Measurements from ENCODE around the gene CAPZA2. TPM values are rescaled to one million over a fixed set of nuclear protein-coding genes. Genes with fewer than 3 reads are reported as not detected.

CAPZA2 gene
- polyA plus RNA-seq, 3 donors = 67.0 to 807 (median 672) TPM

- Histone ChIP-seq H3K27me3 (ENCODE audit: control insufficient read depth in 2 of 2, insufficient read depth in 2 of 2, low read length in 2 of 2) (no peaks in the 10 kb centered on the region), H3K79me2 (ENCODE audit: insufficient read depth, low read length) (no peaks in the 10 kb centered on the region), H2AFZ (ENCODE audit: insufficient read depth, low read depth, low read length, poor library complexity, severe bottlenecking) (no peak overlapping the region), H3K4me2 (replicated peaks; ENCODE audit: extremely low read depth, low read length, poor library complexity, severe bottlenecking) (no peak overlapping the region), H3K36me3 (replicated peaks in 1 of 2; ENCODE audit: control insufficient read depth in 1 of 2, insufficient read depth in 2 of 2, low read length in 2 of 2) (no peaks in the 10 kb centered on the region), H3K27ac (ENCODE audit: low read depth in 1 of 2, low read length in 2 of 2) (no peak overlapping the region), H4K20me1 (ENCODE audit: insufficient read depth, low read length) (no peaks in the 10 kb centered on the region), H3K4me1 (ENCODE audit: control insufficient read depth in 1 of 2, insufficient read depth in 2 of 2, low read length in 2 of 2) (no peaks in the 10 kb centered on the region), H3K9me3 (replicated peaks in 1 of 2; ENCODE audit: control insufficient read depth in 1 of 2, insufficient read depth in 1 of 2, low read length in 2 of 2) (no peaks in the 10 kb centered on the region), H3K9ac (ENCODE audit: insufficient read depth, low read length, poor library complexity, severe bottlenecking) (no peak overlapping the region), H3K4me3 (replicated peaks in 1 of 3; ENCODE audit: low read depth in 2 of 3, low read length in 3 of 3) (no peak overlapping the region)
- Mint-ChIP-seq H3K9me3 (no peaks in the 10 kb centered on the region), H3K27ac (no peak overlapping the region), H3K4me1 (peaks cover 3% of the 10 kb centered on the region), H3K4me3 (no peak overlapping the region), H3K36me3 (no peaks in the 10 kb centered on the region), H3K27me3 (ENCODE audit: low read depth in 3 of 3) (peaks cover 0 to 5% (median 5%) of the 10 kb centered on the region in 3 donors)
- no CpG with 5 or more reads among the region's 2 CpGs for WGBS (ENCODE audit: insufficient coverage)
- no peak for TF ChIP-seq CTCF (IDR thresholded peaks at IDR 0.05)
- DNase-seq = no peak
- intact Hi-C loops (cut with micrococcal nuclease) = no loop called here
Measured at GRCh38 chr7:116938678-116939077, 76.3 kb downstream of the CAPZA2 start.

- whole genome bisulfite sequencing (ENCODE audit: insufficient coverage) = 100% methylated on average over 4 of the region's 8 CpGs
- no peaks in the 10 kb centered on the region for H3K27me3 ChIP-seq (ENCODE audit: control insufficient read depth in 2 of 2, insufficient read depth in 2 of 2, low read length in 2 of 2)
- H3K4me3 Mint-ChIP-seq = no peak overlapping the region
- intact Hi-C loops (cut with micrococcal nuclease) = no loop called here
- H3K9me3 ChIP-seq (replicated peaks in 1 of 2; ENCODE audit: control insufficient read depth in 1 of 2, insufficient read depth in 1 of 2, low read length in 2 of 2) = no peaks in the 10 kb centered on the region
- no peak for DNase-seq
- no peaks in the 10 kb centered on the region for H3K4me1 ChIP-seq (ENCODE audit: control insufficient read depth in 1 of 2, insufficient read depth in 2 of 2, low read length in 2 of 2)
- H3K36me3 ChIP-seq (replicated peaks in 1 of 2; ENCODE audit: control insufficient read depth in 1 of 2, insufficient read depth in 2 of 2, low read length in 2 of 2) = no peaks in the 10 kb centered on the region
- no peak overlapping the region for H2AFZ ChIP-seq (ENCODE audit: insufficient read depth, low read depth, low read length, poor library complexity, severe bottlenecking)
- no peak overlapping the region for H3K9ac ChIP-seq (ENCODE audit: insufficient read depth, low read length, poor library complexity, severe bottlenecking)
- no peak for TF ChIP-seq CTCF (IDR thresholded peaks at IDR 0.05)
- no peak overlapping the region for H3K27ac ChIP-seq (ENCODE audit: low read depth in 1 of 2, low read length in 2 of 2)
- no peaks in the 10 kb centered on the region for H3K79me2 ChIP-seq (ENCODE audit: insufficient read depth, low read length)
- no peaks in the 10 kb centered on the region for H4K20me1 ChIP-seq (ENCODE audit: insufficient read depth, low read length)
- H3K36me3 Mint-ChIP-seq = no peaks in the 10 kb centered on the region
- no peaks in the 10 kb centered on the region for H3K9me3 Mint-ChIP-seq
- H3K27ac Mint-ChIP-seq = no peak overlapping the region
- peaks cover 3% of the 10 kb centered on the region for H3K4me1 Mint-ChIP-seq
- no peak overlapping the region for H3K4me2 ChIP-seq (replicated peaks; ENCODE audit: extremely low read depth, low read length, poor library complexity, severe bottlenecking)
- H3K4me3 ChIP-seq (replicated peaks in 1 of 3; ENCODE audit: low read depth in 2 of 3, low read length in 3 of 3) = no peak overlapping the region
- H3K27me3 Mint-ChIP-seq (ENCODE audit: low read depth in 3 of 3) = peaks cover 0 to 5% (median 5%) of the 10 kb centered on the region in 3 donors
Measured at GRCh38 chr7:116940689-116941370, 78.4 kb downstream of the CAPZA2 start.
